HG03097 (cell line): Measurements from ENCODE around the gene HIGD2A.

Experiments used
- ATAC-seq: cut with Tn5 transposase; IDR thresholded peaks from one replicate; pipeline ENCODE4 v1.9.1; 2021; ENCODE audit not compliant: unreplicated experiment, low FRiP score

HIGD2A gene

GRCh38 chr5:176388444-176389134, at the start of gene HIGD2A, which contains the start of gene NOP16:
Gene HIGD2A (plus strand): TSS chr5:176388751. CDS start chr5:176388820, 69 bp downstream.
Gene NOP16 (minus strand): TSS chr5:176388598. CDS start chr5:176388539, 59 bp downstream.
- ATAC-seq = peak; percentile 84

- no peak for ATAC-seq
Observed at GRCh38 chr5:176339304-176339703, 49.2 kb upstream of the HIGD2A start.

GRCh38 chr5:176341325-176342157, 47.0 kb upstream of the HIGD2A start:
- no peak for ATAC-seq

- no peak for ATAC-seq
Observed at GRCh38 chr5:176342158-176342483, 46.4 kb upstream of the HIGD2A start.

- ATAC-seq = no peak
Observed at GRCh38 chr5:176342766-176343458, 45.6 kb upstream of the HIGD2A start.

GRCh38 chr5:176350416-176350815, 38.1 kb upstream of the HIGD2A start:
- no peak for ATAC-seq

GRCh38 chr5:176352116-176352878, 36.3 kb upstream of the HIGD2A start:
- no peak for ATAC-seq

GRCh38 chr5:176353533-176353932, 35.0 kb upstream of the HIGD2A start:
- no peak for ATAC-seq

- no peak for ATAC-seq
Observed at GRCh38 chr5:176355400-176356178, 33.0 kb upstream of the HIGD2A start.

GRCh38 chr5:176356179-176356566, 32.4 kb upstream of the HIGD2A start:
- no peak for ATAC-seq

GRCh38 chr5:176359658-176360057, 28.9 kb upstream of the HIGD2A start:
- no peak for ATAC-seq

GRCh38 chr5:176360894-176361436, 27.6 kb upstream of the HIGD2A start:
- ATAC-seq = no peak

GRCh38 chr5:176361437-176362232, 26.9 kb upstream of the HIGD2A start, which contains the start of gene KIAA1191:
Gene KIAA1191 (minus strand): TSS chr5:176361764. CDS start chr5:176359508, 2,256 bp downstream.
- ATAC-seq = peak; percentile 87

- no peak for ATAC-seq
Observed at GRCh38 chr5:176362233-176362490, 26.4 kb upstream of the HIGD2A start.

GRCh38 chr5:176364765-176365350, 23.7 kb upstream of the HIGD2A start:
- ATAC-seq = no peak

- ATAC-seq = no peak
Observed at GRCh38 chr5:176365351-176366231, 23.0 kb upstream of the HIGD2A start, which contains the start of gene ARL10. Gene ARL10 (plus strand): TSS chr5:176365487. CDS start chr5:176365564, 77 bp downstream.

GRCh38 chr5:176366232-176366894, 22.2 kb upstream of the HIGD2A start:
- ATAC-seq = no peak
